Adipocyte (in vitro differentiated cells): ENCODE data around the gene ANP32B.
A peak's percentile ranks its signal among the peaks of the same experiment; 100 is the strongest.

Source experiments
- DNase-seq: peaks from one replicate; pipeline ENCODE4 v3.0.0-alpha.2; 2015; ENCODE audit warnings: low read depth
- H3K27me3 ChIP-seq: replicated peaks from 2 replicates; pipeline ENCODE4 v1.7.0; 2013; ENCODE audit warnings: mild to moderate bottlenecking, low read length, moderate library complexity; ENCODE audit not compliant: control insufficient read depth, insufficient read depth
- H3K36me3 ChIP-seq: 2 replicates; pipeline ENCODE4 v1.7.0; 2013; ENCODE audit warnings: low read length, mild to moderate bottlenecking, moderate library complexity; ENCODE audit not compliant: control insufficient read depth, insufficient read depth, severe bottlenecking
- H3K4me1 ChIP-seq: 2 replicates; pipeline ENCODE4 v1.7.0; 2013; ENCODE audit warnings: mild to moderate bottlenecking, low read length, moderate library complexity; ENCODE audit not compliant: control insufficient read depth, insufficient read depth
- H3K4me3 ChIP-seq: 2 replicates; pipeline ENCODE4 v1.7.0; 2013; ENCODE audit warnings: mild to moderate bottlenecking, low read length, moderate library complexity
- H3K9ac ChIP-seq: 2 replicates; pipeline ENCODE4 v1.7.0; 2013; ENCODE audit warnings: mild to moderate bottlenecking, low read length, moderate library complexity
- H3K9me3 ChIP-seq: 2 replicates; pipeline ENCODE4 v1.7.0; 2013; ENCODE audit warnings: mild to moderate bottlenecking, low read length, moderate library complexity; ENCODE audit not compliant: control insufficient read depth

The ANP32B gene

GRCh38 chr9:98056269-98057137 lies 73.4 kb downstream of the ANP32B start, which contains the start of gene NANS:
Gene NANS, plus strand, starts transcription at chr9:98056732. Its CDS starts 77 bp downstream, at chr9:98056809.
- no peaks in the 10 kb centered on the region for H3K9me3 ChIP-seq
- H3K4me3 ChIP-seq = peak within 1 kb of the TSS; percentile 92
- H3K36me3 ChIP-seq = peaks cover 8% of the 10 kb centered on the region
- DNase-seq = peak; percentile 97
- H3K27me3 ChIP-seq = no peaks in the 10 kb centered on the region
- H3K9ac ChIP-seq = peak within 1 kb of the TSS; percentile 90
- H3K4me1 ChIP-seq = peaks cover 10% of the 10 kb centered on the region

- peak overlapping the region; percentile 90 for H3K9ac ChIP-seq
- H3K27me3 ChIP-seq = no peaks in the 10 kb centered on the region
- DNase-seq = no peak
- H3K4me3 ChIP-seq = peak overlapping the region; percentile 92
- peaks cover 14% of the 10 kb centered on the region for H3K36me3 ChIP-seq
- H3K4me1 ChIP-seq = peaks cover 10% of the 10 kb centered on the region
- H3K9me3 ChIP-seq = no peaks in the 10 kb centered on the region
Measured at GRCh38 chr9:98057138-98057799, 74.1 kb downstream of the ANP32B start.

- H3K9me3 ChIP-seq = no peaks in the 10 kb centered on the region
- peaks cover 5% of the 10 kb centered on the region for H3K4me1 ChIP-seq
- H3K4me3 ChIP-seq = no peak overlapping the region
- DNase-seq = no peak
- no peak overlapping the region for H3K9ac ChIP-seq
- H3K27me3 ChIP-seq = no peaks in the 10 kb centered on the region
- peaks cover 38% of the 10 kb centered on the region for H3K36me3 ChIP-seq
Measured at GRCh38 chr9:98062161-98062560, 79.0 kb downstream of the ANP32B start.

- no peak for DNase-seq
- peaks cover 38% of the 10 kb centered on the region for H3K36me3 ChIP-seq
Measured at GRCh38 chr9:98064623-98065392, 81.7 kb downstream of the ANP32B start.

More at GRCh38 chr9:98064623-98065392, 81.7 kb downstream of the ANP32B start:
- Histone ChIP-seq H3K4me3 (no peak overlapping the region), H3K27me3 (no peaks in the 10 kb centered on the region), H3K9me3 (no peaks in the 10 kb centered on the region), H3K9ac (no peak overlapping the region), H3K4me1 (peaks cover 3% of the 10 kb centered on the region)
